Pancreas (tissue), 10 donors: ENCODE measurements around the gene FLNC. TPM values are rescaled to one million over a fixed set of nuclear protein-coding genes. Genes with fewer than 3 reads are reported as not detected.

Experiments used
- ATAC-seq, 4 donors: fragments of 200-7000 bp; cut with Tn5 transposase; one replicate each; pipeline versions ENCODE4 v1.8.0 to v1.9.1; 2020; ENCODE audit warnings: mild to moderate bottlenecking in 4 of 4, moderate library complexity in 4 of 4
- DNase-seq, 6 donors: peaks; one replicate each; pipeline ENCODE4 v3.0.0-alpha.2; 2020
- FAIRE-seq: peaks from 2 replicates; lab custom pipeline; 2012; peaks lifted over from hg19 to GRCh38; lab: Jason Lieb, UNC
- H3K27ac ChIP-seq, 4 donors: fragments of 200-600 bp; sonication (generic); 1 replicate in 3 of 4; 2 replicates in 1 of 4; pipeline versions ENCODE4 v1.5.0 to v1.8.0; 2020
- H3K27me3 ChIP-seq, 4 donors: fragments of 200-600 bp; one replicate each; pipeline ENCODE4 v1.8.0; 2021
- H3K36me3 ChIP-seq, 3 donors: fragments of 200-600 bp; sonication (generic) in 1 of 3; one replicate each; pipeline versions ENCODE4 v1.5.0 to v1.8.0; 2020 to 2021
- H3K4me1 ChIP-seq, 3 donors: fragments of 200-600 bp; one replicate each; pipeline ENCODE4 v1.8.0; 2021
- H3K4me3 ChIP-seq, 4 donors: fragments of 200-600 bp; sonication (generic) in 2 of 4; one replicate each; pipeline versions ENCODE4 v1.5.0 to v1.8.0; 2020 to 2021
- H3K9me3 ChIP-seq, 4 donors: fragments of 200-600 bp; one replicate each; pipeline ENCODE4 v1.8.0; 2021
- WGBS, 2 donors: extraction: QIAGEN DNeasy Blood & Tissue Kit; methylation state at CpG; one replicate each; pipeline ENCODE4 v1.1.7; 2013; 5-methylcytosine and 5-hydroxymethylcytosine counted together
- intact Hi-C, 3 donors: fragments of 100-400 bp; cut with DNase I; formaldehyde crosslinking; loops; one replicate each; pipeline versions ENCODE4 v1.11.1 to v1.14.2; 2022
- polyA plus RNA-seq, 2 donors: library from polyadenylated mRNA; stranded (reverse); fragments of 200-250 nt; gene quantifications; one replicate each; pipeline ENCODE4 v1.2.3, GENCODE V29; 2013
- total RNA-seq, 6 donors: library from RNA; stranded (reverse); fragmentation: NEBNext Ultra II Directional in 4 of 6; extraction: Animal tissue kit (Norgen Biotek cat#: 25700) in 4 of 6; gene quantifications; one replicate each; pipeline versions ENCODE4 v1.2.1 to v1.2.4, GENCODE V29; 2021 to 2023
- TF ChIP-seq, protein P1 (sequence below), 4 donors: fragments of 200-600 bp; sonication (generic) in 3 of 4; IDR thresholded peaks; one replicate each; pipeline versions ENCODE4 v1.5.0 to v1.8.0; 2021; ENCODE audit warnings: antibody characterized with exemption in 4 of 4
- donor health status: healthy with polysubstance abuse.
- donor health status: DM: no; HTN: no; CAD: no; lungs with moderate emphysema.
- donor health status: DM: no; HTN: no; CAD: no.
- donor health status: control.
- donor health status: control.
- donor health status: Bipolar disorder and iron deficiency.
- donor health status: DM: yes; HTN: yes; CAD: no.
- donor health status: DM: no; HTN: no; CAD: no.
- donor health status: DM: no; HTN: no; CAD: no.
- donor health status: DM: yes; HTN: yes; CAD: no.

FLNC gene
- total and polyA plus RNA-seq, 8 donors = 0.28 to 2.3 (median 1.0) TPM

DNA sequence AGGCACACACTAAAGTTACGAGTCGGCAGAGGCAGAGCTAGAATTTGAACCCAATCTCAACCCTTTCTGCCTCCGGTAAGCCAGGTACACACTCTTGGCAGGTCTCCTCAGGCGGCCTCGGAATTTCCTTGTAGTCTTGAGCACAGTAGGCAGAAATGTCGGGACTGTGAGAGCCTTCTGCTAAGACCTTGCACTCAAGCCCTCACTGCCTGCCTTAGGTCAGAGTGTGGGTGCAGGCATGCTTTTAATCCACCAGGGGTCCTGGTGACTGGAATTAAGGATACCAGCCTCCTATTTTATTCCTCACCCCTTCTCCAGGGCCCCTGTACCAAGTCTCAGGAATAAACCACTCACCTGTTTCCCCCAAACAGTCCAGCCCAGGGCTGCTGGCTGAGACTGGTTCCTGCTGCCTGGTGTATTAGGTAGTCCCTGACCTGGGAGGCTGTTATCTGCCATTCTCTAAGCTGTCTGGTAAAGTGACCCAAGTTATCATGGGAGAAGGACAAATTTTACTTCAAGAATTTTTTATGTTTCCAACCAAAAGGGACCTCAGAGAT, 33.3 kb downstream of the FLNC start:
- peak overlapping the region in 1 of 4 donors; percentile 62 for H3K27ac ChIP-seq
- 0 to 1% methylated on average over 6 of the region's 6 CpGs for WGBS, 2 donors
- TF ChIP-seq, protein P1, sequence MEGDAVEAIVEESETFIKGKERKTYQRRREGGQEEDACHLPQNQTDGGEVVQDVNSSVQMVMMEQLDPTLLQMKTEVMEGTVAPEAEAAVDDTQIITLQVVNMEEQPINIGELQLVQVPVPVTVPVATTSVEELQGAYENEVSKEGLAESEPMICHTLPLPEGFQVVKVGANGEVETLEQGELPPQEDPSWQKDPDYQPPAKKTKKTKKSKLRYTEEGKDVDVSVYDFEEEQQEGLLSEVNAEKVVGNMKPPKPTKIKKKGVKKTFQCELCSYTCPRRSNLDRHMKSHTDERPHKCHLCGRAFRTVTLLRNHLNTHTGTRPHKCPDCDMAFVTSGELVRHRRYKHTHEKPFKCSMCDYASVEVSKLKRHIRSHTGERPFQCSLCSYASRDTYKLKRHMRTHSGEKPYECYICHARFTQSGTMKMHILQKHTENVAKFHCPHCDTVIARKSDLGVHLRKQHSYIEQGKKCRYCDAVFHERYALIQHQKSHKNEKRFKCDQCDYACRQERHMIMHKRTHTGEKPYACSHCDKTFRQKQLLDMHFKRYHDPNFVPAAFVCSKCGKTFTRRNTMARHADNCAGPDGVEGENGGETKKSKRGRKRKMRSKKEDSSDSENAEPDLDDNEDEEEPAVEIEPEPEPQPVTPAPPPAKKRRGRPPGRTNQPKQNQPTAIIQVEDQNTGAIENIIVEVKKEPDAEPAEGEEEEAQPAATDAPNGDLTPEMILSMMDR (IDR thresholded peaks at IDR 0.05) = peak in 1 of 4 donors; percentile 18
- intact Hi-C loops = no loop called here
- H3K9me3 ChIP-seq = no peaks in the 10 kb centered on the region
- DNase-seq (peak in 3 of 6 donors; percentile 22 to 48 (median 45)), FAIRE-seq (no peak), ATAC-seq (peak; percentile 51 to 63 (median 55))
- no peaks in the 10 kb centered on the region for H3K27me3 ChIP-seq
- no peaks in the 10 kb centered on the region for H3K36me3 ChIP-seq
- peak overlapping the region; percentile 64 to 81 (median 71) for H3K4me3 ChIP-seq
- peaks cover under 1 to 10% (median 7%) of the 10 kb centered on the region in 3 donors for H3K4me1 ChIP-seq

DNA sequence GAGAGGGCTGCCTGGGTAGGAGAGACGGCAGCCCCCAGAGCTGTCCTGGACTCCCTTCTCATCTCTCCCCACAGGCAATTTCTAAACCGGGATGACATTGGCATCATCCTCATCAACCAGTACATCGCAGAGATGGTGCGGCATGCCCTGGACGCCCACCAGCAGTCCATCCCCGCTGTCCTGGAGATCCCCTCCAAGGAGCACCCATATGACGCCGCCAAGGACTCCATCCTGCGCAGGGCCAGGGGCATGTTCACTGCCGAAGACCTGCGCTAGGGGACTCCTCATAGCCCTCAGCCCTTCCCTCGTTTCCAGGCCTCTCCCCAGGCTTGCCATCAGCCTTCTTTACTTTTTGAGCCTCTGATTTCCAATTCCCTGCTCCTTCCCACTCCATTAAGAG, 35.1 kb downstream of the FLNC start:
- Histone ChIP-seq H3K27me3 (no peaks in the 10 kb centered on the region), H3K36me3 (no peaks in the 10 kb centered on the region), H3K4me3 (no peak overlapping the region), H3K27ac (no peak overlapping the region), H3K4me1 (peaks cover 7 to 14% (median 7%) of the 10 kb centered on the region in 3 donors), H3K9me3 (no peaks in the 10 kb centered on the region)
- intact Hi-C loops = no loop called here
- TF ChIP-seq, protein P1 (IDR thresholded peaks at IDR 0.05) = no peak
- FAIRE-seq (no peak), DNase-seq (no peak), ATAC-seq (no peak)
- 91 to 98% methylated on average over 12 of the region's 12 CpGs for WGBS, 2 donors

DNA sequence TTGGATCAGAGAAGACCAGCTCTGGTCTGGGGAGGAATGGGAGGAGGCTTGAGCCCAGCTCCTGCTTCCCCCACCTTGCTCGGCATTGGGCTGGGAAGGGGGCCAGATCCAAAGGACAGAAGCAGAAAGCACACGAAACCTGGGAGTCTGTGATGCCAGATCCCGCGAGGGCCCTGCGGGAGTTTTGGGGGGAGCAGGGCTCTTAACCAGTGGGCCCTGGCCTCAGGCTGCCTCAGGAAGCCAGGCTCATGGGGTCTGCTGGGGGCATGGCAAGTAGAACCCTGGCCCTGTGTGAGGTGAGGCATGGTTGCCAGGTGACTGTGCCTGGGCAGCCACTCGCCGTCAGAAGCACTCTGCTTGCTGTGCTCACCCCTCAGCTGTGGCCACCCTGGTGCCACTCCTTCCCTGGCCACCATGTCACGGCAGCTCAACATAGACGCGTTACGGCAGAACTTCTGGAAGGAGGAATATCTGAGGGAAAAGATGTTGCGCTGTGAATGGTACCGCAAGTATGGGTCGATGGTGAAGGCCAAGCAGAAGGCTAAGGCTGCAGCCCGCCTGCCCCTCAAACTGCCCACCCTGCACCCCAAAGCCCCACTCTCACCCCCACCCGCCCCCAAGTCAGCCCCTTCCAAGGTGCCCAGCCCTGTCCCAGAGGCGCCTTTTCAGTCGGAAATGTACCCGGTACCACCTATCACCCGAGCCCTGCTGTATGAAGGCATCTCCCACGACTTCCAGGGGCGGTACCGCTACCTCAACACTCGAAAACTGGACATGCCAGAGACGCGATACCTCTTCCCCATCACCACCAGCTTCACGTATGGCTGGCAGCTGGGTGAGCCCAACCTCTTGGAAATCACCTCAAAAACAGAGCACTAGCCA, 36.0 kb downstream of the FLNC start:
- TF ChIP-seq, protein P1 (IDR thresholded peaks at IDR 0.05) = no peak
- ATAC-seq = no peak
- intact Hi-C loops = no loop called here
- no peaks in the 10 kb centered on the region for H3K9me3 ChIP-seq
- peak in 1 of 6 donors; percentile 57 for DNase-seq
- no peak overlapping the region for H3K27ac ChIP-seq
- FAIRE-seq = no peak
- WGBS, 2 donors = 91 to 93% methylated on average over 27 of the region's 27 CpGs
- peaks cover 7 to 14% (median 7%) of the 10 kb centered on the region in 3 donors for H3K4me1 ChIP-seq
- no peak overlapping the region for H3K4me3 ChIP-seq
- H3K27me3 ChIP-seq = no peaks in the 10 kb centered on the region
- no peaks in the 10 kb centered on the region for H3K36me3 ChIP-seq

DNA sequence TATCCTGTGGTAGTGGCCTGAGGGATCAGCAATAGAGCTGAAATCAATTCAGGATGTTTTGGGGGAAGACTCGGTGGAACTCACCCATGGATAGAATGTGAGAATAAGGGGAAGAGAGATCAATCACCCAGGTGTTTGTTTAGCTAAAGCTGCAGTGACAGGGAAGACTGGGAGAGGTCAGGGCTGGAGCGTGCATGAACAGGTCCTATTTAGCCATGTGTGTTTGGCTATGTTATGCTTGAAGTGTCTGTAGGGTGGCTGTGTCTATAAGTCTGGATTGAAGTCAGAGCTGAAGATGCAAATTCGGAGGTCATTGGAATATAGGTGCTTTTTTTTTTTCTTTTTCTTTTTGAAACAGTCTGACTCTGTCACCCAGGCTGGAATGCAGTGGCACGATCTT, 37.0 kb downstream of the FLNC start:
- DNase-seq = no peak
- peaks cover 7 to 12% (median 7%) of the 10 kb centered on the region in 3 donors for H3K4me1 ChIP-seq
- ATAC-seq = no peak
- H3K9me3 ChIP-seq = no peaks in the 10 kb centered on the region
- no peak overlapping the region for H3K4me3 ChIP-seq
- H3K27me3 ChIP-seq = no peaks in the 10 kb centered on the region
- intact Hi-C loops = no loop called here
- TF ChIP-seq, protein P1 (IDR thresholded peaks at IDR 0.05) = no peak
- 82 to 93% methylated on average over 4 of the region's 4 CpGs for WGBS, 2 donors
- H3K36me3 ChIP-seq = no peaks in the 10 kb centered on the region
- no peak overlapping the region for H3K27ac ChIP-seq
- FAIRE-seq = no peak
